ENCODE data around the gene SYT10.

SYT10 gene

GRCh38 chr12:33439587-33440011, at the start of gene SYT10:
SYT10 (minus strand) TSS chr12:33439819; CDS start chr12:33439522, 297 bp downstream.
- no peak for TF ChIP-seq CTCF (IDR thresholded peaks at IDR 0.05; ENCODE audit: borderline replicate concordance, control extremely low read depth, extremely low read depth, insufficient read depth, missing control alignments)
- in situ Hi-C loops (cut with MboI; ENCODE audit: low sequenced_read_pairs, unreplicated experiment) = no loop called here

GRCh38 chr12:33488036-33488435, 48.4 kb upstream of the SYT10 start:
- no peak for TF ChIP-seq CTCF (IDR thresholded peaks at IDR 0.05; ENCODE audit: borderline replicate concordance, control extremely low read depth, extremely low read depth, insufficient read depth, missing control alignments)
- in situ Hi-C loops (cut with MboI; ENCODE audit: low sequenced_read_pairs, unreplicated experiment) = no loop called here
- no peak for DNase-seq (ENCODE audit: low spot score)

More at GRCh38 chr12:33439587-33440011, at the start of gene SYT10:
- no peak for DNase-seq (ENCODE audit: low spot score)

GRCh38 chr12:33486058-33486457, 46.4 kb upstream of the SYT10 start:
- no peak for TF ChIP-seq CTCF (IDR thresholded peaks at IDR 0.05; ENCODE audit: borderline replicate concordance, control extremely low read depth, extremely low read depth, insufficient read depth, missing control alignments)

GRCh38 chr12:33484161-33484560, 44.5 kb upstream of the SYT10 start:
- no peak for DNase-seq (ENCODE audit: low spot score)
- in situ Hi-C loops (cut with MboI; ENCODE audit: low sequenced_read_pairs, unreplicated experiment) = no loop called here
- TF ChIP-seq CTCF (IDR thresholded peaks at IDR 0.05; ENCODE audit: borderline replicate concordance, control extremely low read depth, extremely low read depth, insufficient read depth, missing control alignments) = no peak

More at GRCh38 chr12:33486058-33486457, 46.4 kb upstream of the SYT10 start:
- DNase-seq (ENCODE audit: low spot score) = no peak
- in situ Hi-C loops (cut with MboI; ENCODE audit: low sequenced_read_pairs, unreplicated experiment) = no loop called here

- DNase-seq (ENCODE audit: low spot score) = no peak
- in situ Hi-C loops (cut with MboI; ENCODE audit: low sequenced_read_pairs, unreplicated experiment) = no loop called here
- TF ChIP-seq CTCF (IDR thresholded peaks at IDR 0.05; ENCODE audit: borderline replicate concordance, control extremely low read depth, extremely low read depth, insufficient read depth, missing control alignments) = no peak
Observed at GRCh38 chr12:33480366-33480765, 40.7 kb upstream of the SYT10 start.

- in situ Hi-C loops (cut with MboI; ENCODE audit: low sequenced_read_pairs, unreplicated experiment) = no loop called here
- no peak for DNase-seq (ENCODE audit: low spot score)
- TF ChIP-seq CTCF (IDR thresholded peaks at IDR 0.05; ENCODE audit: borderline replicate concordance, control extremely low read depth, extremely low read depth, insufficient read depth, missing control alignments) = no peak
Observed at GRCh38 chr12:33476058-33476457, 36.4 kb upstream of the SYT10 start.

GRCh38 chr12:33472299-33472698, 32.7 kb upstream of the SYT10 start:
- TF ChIP-seq CTCF (IDR thresholded peaks at IDR 0.05; ENCODE audit: borderline replicate concordance, control extremely low read depth, extremely low read depth, insufficient read depth, missing control alignments) = no peak
- DNase-seq (ENCODE audit: low spot score) = no peak
- in situ Hi-C loops (cut with MboI; ENCODE audit: low sequenced_read_pairs, unreplicated experiment) = no loop called here
